Measurements from ENCODE around the gene USP12. TPM values are rescaled to one million over a fixed set of nuclear protein-coding genes. Genes with fewer than 3 reads are reported as not detected.

Gene USP12
- polyA plus RNA-seq, 1 experiment = 4.4 TPM

GRCh38 chr13:27138457-27139093 is 33.0 kb downstream of the USP12 start:
- Histone ChIP-seq H3K27me3 (ENCODE audit: control insufficient read depth, insufficient read depth, low read length) (no peaks in the 10 kb centered on the region), H3K36me3 (ENCODE audit: control insufficient read depth, insufficient read depth, low read length) (no peaks in the 10 kb centered on the region), H3K4me3 (ENCODE audit: low read depth, low read length) (no peak overlapping the region)
- no peak for DNase-seq (ENCODE audit: low read depth)
- POLR2A ChIA-PET = no interaction called here
- CTCF ChIA-PET = interaction anchor here (1.6 kb wide), 1 partner anchor 24 kb away, joined by 3 read pairs; no protein-coding TSS in a partner anchor
- no peak for TF ChIP-seq CTCF (IDR thresholded peaks at IDR 0.05; ENCODE audit: insufficient read depth, low read depth, low read length)

GRCh38 chr13:27137759-27138158 is 33.9 kb downstream of the USP12 start:
- no peak for TF ChIP-seq CTCF (IDR thresholded peaks at IDR 0.05; ENCODE audit: insufficient read depth, low read depth, low read length)
- ChIA-PET POLR2A (no interaction called here), CTCF (no interaction called here)
- Histone ChIP-seq H3K4me3 (ENCODE audit: low read depth, low read length) (no peak overlapping the region), H3K36me3 (ENCODE audit: control insufficient read depth, insufficient read depth, low read length) (no peaks in the 10 kb centered on the region), H3K27me3 (ENCODE audit: control insufficient read depth, insufficient read depth, low read length) (no peaks in the 10 kb centered on the region)
- no peak for DNase-seq (ENCODE audit: low read depth)

GRCh38 chr13:27135023-27135422 is 36.6 kb downstream of the USP12 start:
- POLR2A ChIA-PET = no interaction called here
- Histone ChIP-seq H3K36me3 (ENCODE audit: control insufficient read depth, insufficient read depth, low read length) (no peaks in the 10 kb centered on the region), H3K4me3 (ENCODE audit: low read depth, low read length) (no peak overlapping the region), H3K27me3 (ENCODE audit: control insufficient read depth, insufficient read depth, low read length) (no peaks in the 10 kb centered on the region)
- CTCF ChIA-PET = no interaction called here
- no peak for DNase-seq (ENCODE audit: low read depth)
- TF ChIP-seq CTCF (IDR thresholded peaks at IDR 0.05; ENCODE audit: insufficient read depth, low read depth, low read length) = no peak

- ChIA-PET CTCF (interaction anchor here (1.0 kb wide), 1 partner anchor 10 kb away, joined by 4 read pairs; no protein-coding TSS in a partner anchor), POLR2A (no interaction called here)
- no peak overlapping the region for H3K4me3 ChIP-seq (ENCODE audit: low read depth, low read length)
- no peak for TF ChIP-seq CTCF (IDR thresholded peaks at IDR 0.05; ENCODE audit: insufficient read depth, low read depth, low read length)
- H3K27me3 ChIP-seq (ENCODE audit: control insufficient read depth, insufficient read depth, low read length) = no peaks in the 10 kb centered on the region
- DNase-seq (ENCODE audit: low read depth) = no peak
- H3K36me3 ChIP-seq (ENCODE audit: control insufficient read depth, insufficient read depth, low read length) = no peaks in the 10 kb centered on the region
Observed at GRCh38 chr13:27133889-27134288, 37.7 kb downstream of the USP12 start.

- no peaks in the 10 kb centered on the region for H3K36me3 ChIP-seq (ENCODE audit: control insufficient read depth, insufficient read depth, low read length)
- CTCF ChIA-PET = no interaction called here
- no peak overlapping the region for H3K4me3 ChIP-seq (ENCODE audit: low read depth, low read length)
- no peak for TF ChIP-seq CTCF (IDR thresholded peaks at IDR 0.05; ENCODE audit: insufficient read depth, low read depth, low read length)
- POLR2A ChIA-PET = no interaction called here
- DNase-seq (ENCODE audit: low read depth) = no peak
- no peaks in the 10 kb centered on the region for H3K27me3 ChIP-seq (ENCODE audit: control insufficient read depth, insufficient read depth, low read length)
Observed at GRCh38 chr13:27132538-27132937, 39.1 kb downstream of the USP12 start.
